ENCODE measurements around the gene SHANK3. TPM values are rescaled to one million over a fixed set of nuclear protein-coding genes. Genes with fewer than 3 reads are reported as not detected.

SHANK3 gene
- total RNA-seq, 1 donor from 2014 or later, result 50.6 TPM

DNA sequence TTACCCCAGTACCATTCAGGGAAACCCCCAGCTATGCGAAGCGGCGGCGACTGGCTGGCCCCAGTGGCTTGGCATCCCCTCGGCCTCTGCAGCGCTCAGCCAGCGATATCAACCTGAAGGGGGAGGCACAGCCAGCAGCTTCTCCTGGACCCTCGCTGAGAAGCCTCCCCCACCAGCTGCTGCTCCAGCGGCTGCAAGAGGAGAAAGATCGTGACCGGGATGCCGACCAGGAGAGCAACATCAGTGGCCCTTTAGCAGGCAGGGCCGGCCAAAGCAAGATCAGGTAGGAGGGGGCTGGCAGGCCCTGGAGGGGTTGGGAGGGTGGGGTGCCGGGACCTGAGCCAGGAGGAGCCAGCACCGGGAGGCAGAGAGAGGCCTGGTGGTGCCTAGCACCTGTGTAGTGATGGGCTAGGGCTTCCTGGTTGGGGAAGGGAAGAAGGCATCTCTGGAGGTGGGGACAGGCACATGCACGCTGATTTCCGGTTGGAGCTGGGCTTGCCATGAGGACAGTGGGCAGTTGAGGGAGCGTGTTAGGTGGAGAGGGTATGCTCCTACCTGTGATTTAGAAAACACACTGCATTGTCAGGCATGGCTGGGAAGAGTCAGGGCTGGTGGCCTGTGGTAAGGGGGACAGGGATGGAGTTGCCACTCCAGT, 22.3 kb downstream of the SHANK3 start:
- TF ChIP-seq, protein P1, sequence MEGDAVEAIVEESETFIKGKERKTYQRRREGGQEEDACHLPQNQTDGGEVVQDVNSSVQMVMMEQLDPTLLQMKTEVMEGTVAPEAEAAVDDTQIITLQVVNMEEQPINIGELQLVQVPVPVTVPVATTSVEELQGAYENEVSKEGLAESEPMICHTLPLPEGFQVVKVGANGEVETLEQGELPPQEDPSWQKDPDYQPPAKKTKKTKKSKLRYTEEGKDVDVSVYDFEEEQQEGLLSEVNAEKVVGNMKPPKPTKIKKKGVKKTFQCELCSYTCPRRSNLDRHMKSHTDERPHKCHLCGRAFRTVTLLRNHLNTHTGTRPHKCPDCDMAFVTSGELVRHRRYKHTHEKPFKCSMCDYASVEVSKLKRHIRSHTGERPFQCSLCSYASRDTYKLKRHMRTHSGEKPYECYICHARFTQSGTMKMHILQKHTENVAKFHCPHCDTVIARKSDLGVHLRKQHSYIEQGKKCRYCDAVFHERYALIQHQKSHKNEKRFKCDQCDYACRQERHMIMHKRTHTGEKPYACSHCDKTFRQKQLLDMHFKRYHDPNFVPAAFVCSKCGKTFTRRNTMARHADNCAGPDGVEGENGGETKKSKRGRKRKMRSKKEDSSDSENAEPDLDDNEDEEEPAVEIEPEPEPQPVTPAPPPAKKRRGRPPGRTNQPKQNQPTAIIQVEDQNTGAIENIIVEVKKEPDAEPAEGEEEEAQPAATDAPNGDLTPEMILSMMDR (IDR thresholded peaks at IDR 0.05), result no peak
- DNase-seq, result peak; percentile 39
- H3K4me3 ChIP-seq, result no peak overlapping the region

DNA sequence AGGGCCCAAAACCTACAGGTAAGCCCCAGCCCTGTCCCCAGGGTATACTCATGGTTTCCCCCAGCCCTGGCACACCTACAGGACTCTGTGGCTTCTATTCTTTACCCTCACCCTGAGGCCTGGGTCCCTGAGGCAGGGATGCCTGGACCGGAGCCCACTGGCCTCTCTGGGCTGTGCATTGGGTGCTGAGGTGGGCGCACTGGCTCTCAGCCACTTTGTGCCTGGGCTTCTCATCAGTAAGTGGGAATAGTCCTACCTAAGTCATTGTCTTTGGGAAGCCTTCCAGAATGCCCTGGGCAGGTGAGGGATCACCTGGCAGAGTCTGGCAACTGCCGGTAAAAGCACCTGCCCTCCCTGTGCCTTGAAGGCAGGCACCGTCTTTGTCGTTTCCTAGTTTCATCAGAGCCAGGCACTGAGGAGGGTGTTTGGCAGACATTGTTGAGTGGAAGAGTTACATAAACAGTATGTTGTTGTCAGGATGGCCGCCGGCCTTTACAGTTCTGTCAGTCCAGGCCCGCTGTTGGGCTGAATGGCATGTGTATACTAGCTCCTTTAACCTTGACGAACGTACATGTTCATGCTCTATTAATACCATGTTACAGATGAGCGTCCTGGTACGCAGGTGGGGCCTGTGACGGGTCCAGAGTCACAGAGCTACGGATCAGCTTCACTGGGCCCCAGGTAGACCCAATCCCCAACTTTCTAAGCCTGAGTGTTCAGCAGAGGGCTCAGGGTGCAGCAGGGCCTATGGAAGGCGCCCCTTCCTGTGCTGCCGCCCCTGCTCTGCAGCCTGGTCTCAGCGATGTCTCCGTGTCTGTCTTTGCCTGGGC, 23.0 kb downstream of the SHANK3 start:
- H3K36me3 ChIP-seq, result peaks cover 9% of the 10 kb centered on the region
- TF ChIP-seq, protein P1 (IDR thresholded peaks at IDR 0.05), result no peak
- DNase-seq, result peak; percentile 30
- no peaks in the 10 kb centered on the region for H3K9me3 ChIP-seq
- H3K27me3 ChIP-seq (ENCODE audit: low read depth), result no peaks in the 10 kb centered on the region
- H3K27ac ChIP-seq, result no peak overlapping the region
- ATAC-seq, result no peak
- H3K4me1 ChIP-seq, result peaks cover 71% of the 10 kb centered on the region
- no peak overlapping the region for H3K4me3 ChIP-seq
- intact Hi-C loops (cut with DNase I), result no loop called here

More for the DNA sequence above, 22.3 kb downstream of the SHANK3 start:
- intact Hi-C loops (cut with DNase I), result no loop called here
- Histone ChIP-seq H3K4me1 (peaks cover 66% of the 10 kb centered on the region), H3K36me3 (peaks cover 9% of the 10 kb centered on the region), H3K27me3 (ENCODE audit: low read depth) (no peaks in the 10 kb centered on the region), H3K9me3 (no peaks in the 10 kb centered on the region), H3K27ac (no peak overlapping the region)
- ATAC-seq, result no peak

DNA sequence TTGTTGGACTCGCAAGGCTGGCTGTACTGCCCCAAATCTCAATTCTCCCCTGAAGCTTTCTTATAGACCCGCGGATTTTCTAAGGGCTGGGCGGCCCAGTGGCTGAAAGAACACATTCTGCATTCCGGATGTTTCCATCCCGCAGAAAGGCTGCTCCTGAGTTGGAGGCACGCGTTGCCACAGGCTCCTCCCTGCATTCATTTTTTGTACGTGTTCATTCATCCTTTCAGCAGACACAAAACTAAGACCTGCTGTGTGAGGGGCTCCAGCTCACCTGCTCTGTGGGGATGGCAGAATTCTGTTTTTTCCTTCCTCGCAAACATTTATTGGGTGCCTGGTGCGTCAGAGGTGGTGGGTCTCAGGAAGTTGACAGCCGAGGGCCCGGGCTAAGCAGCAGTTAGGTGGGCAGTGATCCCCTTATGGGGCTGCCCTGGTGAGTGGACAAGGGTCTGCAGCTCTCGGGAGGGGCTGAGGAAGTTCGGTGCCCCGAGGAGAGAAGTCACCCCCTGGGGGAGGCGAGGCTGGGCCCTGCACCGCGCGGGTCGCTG, 23.7 kb downstream of the SHANK3 start:
- peak overlapping the region; percentile 43 for H3K4me3 ChIP-seq
- H3K27ac ChIP-seq, result no peak overlapping the region
- peak in 1 of 2 donors; percentile 56 for ATAC-seq

DNA sequence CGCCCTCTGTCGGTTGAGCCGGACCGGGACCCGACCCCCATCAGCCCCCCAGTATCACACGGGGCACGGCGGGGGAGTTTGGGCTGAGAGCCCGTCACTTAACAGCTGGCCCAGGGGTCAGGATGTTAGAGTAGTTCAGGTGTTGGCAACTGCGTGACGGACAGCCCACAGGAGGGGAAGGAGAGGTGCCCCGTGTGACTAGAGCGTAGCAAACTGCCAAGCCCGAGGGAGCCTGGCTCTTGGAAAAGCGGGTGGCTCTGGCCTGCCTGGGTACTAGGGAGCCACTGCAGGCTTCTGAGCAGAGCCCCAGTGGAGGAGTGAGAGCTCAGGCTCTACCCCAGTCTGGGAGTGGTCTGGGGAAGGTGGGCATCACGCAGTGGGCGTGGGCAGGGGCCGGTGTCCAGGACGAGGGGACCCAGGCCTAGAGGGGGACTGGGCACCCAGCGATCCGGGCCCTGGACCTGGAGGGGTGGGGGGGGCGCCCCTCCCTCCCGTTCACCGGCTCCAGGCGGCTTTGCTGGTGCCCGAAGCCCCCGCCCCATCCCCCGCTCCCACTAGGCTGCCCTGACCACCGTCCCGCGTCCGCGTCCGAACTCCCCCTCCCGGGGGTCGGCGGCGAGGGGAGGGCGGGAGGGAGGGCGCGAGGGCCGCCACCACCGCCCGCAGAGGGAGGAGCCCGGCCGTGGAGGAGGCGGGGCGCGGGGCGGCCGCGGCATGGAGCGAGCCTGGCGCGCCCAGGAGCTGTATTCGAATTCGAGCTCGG, 24.4 kb downstream of the SHANK3 start:
- DNase-seq, result peak; percentile 41

More for the DNA sequence above, 23.7 kb downstream of the SHANK3 start:
- H3K4me1 ChIP-seq, result peaks cover 71% of the 10 kb centered on the region
- intact Hi-C loops (cut with DNase I), result no loop called here
- H3K36me3 ChIP-seq, result peaks cover 9% of the 10 kb centered on the region
- TF ChIP-seq, protein P1 (IDR thresholded peaks at IDR 0.05), result no peak
- H3K27me3 ChIP-seq (ENCODE audit: low read depth), result no peaks in the 10 kb centered on the region
- H3K9me3 ChIP-seq, result no peaks in the 10 kb centered on the region
- DNase-seq, result peak; percentile 27

More for the DNA sequence above, 24.4 kb downstream of the SHANK3 start:
- peaks cover 9% of the 10 kb centered on the region for H3K36me3 ChIP-seq
- no peak overlapping the region for H3K27ac ChIP-seq
- peaks cover 71% of the 10 kb centered on the region for H3K4me1 ChIP-seq
- TF ChIP-seq, protein P1 (IDR thresholded peaks at IDR 0.05), result peak; percentile 35
- intact Hi-C loops (cut with DNase I), result no loop called here
- no peaks in the 10 kb centered on the region for H3K9me3 ChIP-seq
- ATAC-seq, result peak; percentile 60 to 64
- H3K4me3 ChIP-seq, result peak overlapping the region; percentile 43
- H3K27me3 ChIP-seq (ENCODE audit: low read depth), result no peaks in the 10 kb centered on the region
